Adipocyte (in vitro differentiated cells): ENCODE results near the gene CLTC.
"Not testable (repeated sequence)": the region's sequence is repeated elsewhere in the genome, so short reads cannot be mapped to it uniquely, and the experiment has no call there.

Source experiments
- DNase-seq: peaks from one replicate; pipeline ENCODE4 v3.0.0-alpha.2; 2015; ENCODE audit warnings: low read depth
- H3K27me3 ChIP-seq: replicated peaks from 2 replicates; pipeline ENCODE4 v1.7.0; 2013; ENCODE audit warnings: mild to moderate bottlenecking, low read length, moderate library complexity; ENCODE audit not compliant: control insufficient read depth, insufficient read depth
- H3K36me3 ChIP-seq: 2 replicates; pipeline ENCODE4 v1.7.0; 2013; ENCODE audit warnings: low read length, mild to moderate bottlenecking, moderate library complexity; ENCODE audit not compliant: control insufficient read depth, insufficient read depth, severe bottlenecking
- H3K4me1 ChIP-seq: 2 replicates; pipeline ENCODE4 v1.7.0; 2013; ENCODE audit warnings: mild to moderate bottlenecking, low read length, moderate library complexity; ENCODE audit not compliant: control insufficient read depth, insufficient read depth
- H3K4me3 ChIP-seq: 2 replicates; pipeline ENCODE4 v1.7.0; 2013; ENCODE audit warnings: mild to moderate bottlenecking, low read length, moderate library complexity
- H3K9ac ChIP-seq: 2 replicates; pipeline ENCODE4 v1.7.0; 2013; ENCODE audit warnings: mild to moderate bottlenecking, low read length, moderate library complexity
- H3K9me3 ChIP-seq: 2 replicates; pipeline ENCODE4 v1.7.0; 2013; ENCODE audit warnings: mild to moderate bottlenecking, low read length, moderate library complexity; ENCODE audit not compliant: control insufficient read depth

The CLTC gene

DNA sequence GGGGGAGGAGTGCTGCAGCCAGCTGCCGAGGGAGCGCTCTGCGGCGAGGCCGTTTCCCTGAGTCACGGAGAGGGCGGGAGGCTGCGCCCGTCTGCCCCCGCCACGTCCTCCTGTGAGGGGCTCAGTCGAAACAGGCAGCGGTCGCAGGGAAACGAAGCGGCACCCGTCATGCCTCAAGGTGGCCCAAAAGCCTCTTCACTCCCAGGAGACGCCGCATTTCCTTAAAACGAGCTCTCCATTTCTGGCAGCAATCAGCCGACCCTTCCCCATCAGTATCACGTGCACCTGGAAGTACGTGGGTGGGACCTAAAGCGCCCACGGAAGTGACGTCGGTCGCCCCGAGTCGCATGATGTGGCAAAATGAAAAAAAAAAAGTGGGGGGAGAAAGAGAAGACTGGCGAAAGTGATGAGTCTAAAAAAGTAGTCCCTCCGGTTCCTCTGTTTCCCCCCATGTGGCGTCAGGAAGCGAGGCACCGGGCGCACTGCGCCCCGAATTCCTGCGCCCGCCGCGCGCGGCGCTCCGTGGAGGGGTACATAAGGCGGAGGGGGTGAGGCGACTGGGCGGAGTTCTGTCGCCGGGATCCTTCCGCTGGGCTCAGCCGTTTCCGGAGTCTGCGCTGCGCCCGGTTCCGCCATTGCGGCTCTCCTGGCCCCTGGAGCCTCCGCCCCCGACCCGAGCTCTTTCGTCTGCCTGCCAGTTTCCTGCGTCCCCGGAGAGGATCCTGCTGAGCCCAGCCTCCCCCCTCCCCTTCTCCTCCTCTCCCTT lies at the start of gene CLTC:
Gene CLTC, plus strand, starts transcription at position 598 of the 766 bp plus-strand sequence. CDS start 237 bp downstream, outside the sequence.
- DNase-seq = peak; percentile 98
- Histone ChIP-seq H3K9me3 (no peaks in the 10 kb centered on the region), H3K27me3 (no peaks in the 10 kb centered on the region), H3K4me3 (peak within 1 kb of the TSS; percentile 93), H3K9ac (peak within 1 kb of the TSS; percentile 100), H3K36me3 (no peaks in the 10 kb centered on the region), H3K4me1 (peaks cover 33% of the 10 kb centered on the region)

DNA sequence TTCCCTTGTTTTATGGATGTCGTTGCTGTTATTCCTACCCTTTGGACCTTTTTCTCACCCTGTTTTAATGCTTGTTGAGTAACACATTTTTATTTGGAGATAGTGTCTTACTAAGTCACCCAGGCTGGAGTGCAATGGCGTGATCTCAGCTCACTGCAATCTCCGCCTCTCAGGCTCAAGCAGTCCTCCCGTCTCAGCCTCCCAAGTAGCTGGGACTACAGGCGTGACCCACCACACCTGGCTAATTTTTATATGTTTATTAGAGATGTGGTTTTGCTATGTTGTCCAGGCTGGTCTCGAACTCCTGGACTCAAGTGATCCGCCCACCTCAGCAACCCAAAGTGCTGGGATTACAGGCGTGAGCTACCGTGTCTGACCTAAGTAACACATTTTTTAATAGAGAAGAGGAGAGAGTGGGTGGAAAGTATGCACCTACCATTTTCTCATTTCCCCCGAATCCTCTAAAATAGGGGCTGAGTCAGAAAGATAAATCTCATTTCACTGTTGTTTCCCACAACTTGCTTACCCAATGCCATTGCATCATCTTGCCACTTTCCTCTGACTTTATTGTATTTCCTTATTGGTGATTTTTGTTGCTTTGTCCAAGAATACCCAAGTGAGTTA lies 47.3 kb upstream of the CLTC start:
- H3K9me3 ChIP-seq = no peaks in the 10 kb centered on the region
- H3K4me1 ChIP-seq = peaks cover 6% of the 10 kb centered on the region
- no peaks in the 10 kb centered on the region for H3K27me3 ChIP-seq
- peaks cover 3% of the 10 kb centered on the region for H3K36me3 ChIP-seq
- no peak overlapping the region for H3K4me3 ChIP-seq
- DNase-seq = peak; percentile 42
- H3K9ac ChIP-seq = no peak overlapping the region

DNA sequence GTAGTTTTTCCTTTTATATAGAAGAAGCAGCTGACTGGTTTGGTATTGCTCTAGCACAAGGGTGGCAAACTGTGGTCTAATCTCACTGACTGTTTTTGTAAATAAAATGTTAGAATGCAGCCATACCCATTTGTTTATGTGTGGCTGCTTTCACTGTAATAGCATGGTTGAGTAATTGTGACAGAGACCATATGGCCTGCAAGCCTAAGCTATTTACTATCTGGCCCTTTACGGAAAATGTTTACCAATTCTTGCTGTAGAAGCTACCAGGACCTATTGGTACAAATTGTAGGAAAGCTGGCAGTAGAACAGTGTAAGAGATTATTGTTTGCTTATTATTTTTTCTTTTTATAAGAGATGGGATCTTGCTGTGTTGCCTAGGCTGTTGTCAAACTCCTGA lies 35.5 kb upstream of the CLTC start:
- not testable (repeated sequence) for H3K4me3 ChIP-seq, DNase-seq, H3K36me3 ChIP-seq, H3K27me3 ChIP-seq, H3K9me3 ChIP-seq, H3K9ac ChIP-seq, H3K4me1 ChIP-seq

DNA sequence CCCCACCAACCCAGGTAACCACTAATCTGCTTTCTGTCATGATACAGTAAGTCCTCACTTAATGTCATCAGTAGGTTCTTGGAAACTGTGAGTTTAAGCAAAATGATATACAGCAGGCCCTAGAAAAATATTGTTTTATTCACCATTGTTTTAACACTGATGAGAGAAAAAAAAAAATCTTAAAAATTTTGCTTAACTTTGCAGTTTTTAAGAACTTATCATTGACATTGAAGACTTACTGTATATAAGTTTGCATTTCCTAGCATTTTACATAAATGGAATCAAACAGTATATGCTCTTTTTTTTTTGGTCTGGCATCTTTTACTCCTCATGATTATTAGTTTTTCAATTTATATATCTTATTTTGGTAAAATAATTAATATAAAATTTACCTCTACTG lies 19.5 kb upstream of the CLTC start:
- H3K27me3 ChIP-seq = no peaks in the 10 kb centered on the region
- H3K36me3 ChIP-seq = peaks cover 37% of the 10 kb centered on the region
- no peak overlapping the region for H3K4me3 ChIP-seq
- no peak for DNase-seq
- H3K9ac ChIP-seq = no peak overlapping the region
- H3K9me3 ChIP-seq = no peaks in the 10 kb centered on the region
- no peaks in the 10 kb centered on the region for H3K4me1 ChIP-seq

DNA sequence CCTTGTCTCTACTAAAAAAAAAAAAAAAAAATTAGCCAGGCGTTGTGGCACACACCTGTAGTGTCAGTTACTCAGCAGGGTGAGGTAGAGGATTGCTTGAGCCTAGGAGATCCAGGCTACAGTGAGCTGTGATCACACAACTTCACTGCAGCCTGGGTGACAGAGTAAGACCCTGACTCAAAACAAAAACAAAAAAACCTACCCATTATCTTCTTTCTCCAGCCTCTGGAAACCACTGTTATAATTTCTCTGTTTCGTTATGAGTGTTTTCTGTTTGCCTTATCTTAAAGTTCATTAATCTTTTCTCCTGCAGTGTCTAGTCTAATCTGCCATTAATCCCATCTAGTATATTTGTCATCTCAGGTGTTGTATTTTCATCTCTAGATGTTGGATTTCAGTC lies 18.6 kb upstream of the CLTC start:
- H3K9me3 ChIP-seq = no peaks in the 10 kb centered on the region
- no peaks in the 10 kb centered on the region for H3K27me3 ChIP-seq
- H3K4me1 ChIP-seq = no peaks in the 10 kb centered on the region
- no peak for DNase-seq
- no peak overlapping the region for H3K9ac ChIP-seq
- peaks cover 46% of the 10 kb centered on the region for H3K36me3 ChIP-seq
- no peak overlapping the region for H3K4me3 ChIP-seq

DNA sequence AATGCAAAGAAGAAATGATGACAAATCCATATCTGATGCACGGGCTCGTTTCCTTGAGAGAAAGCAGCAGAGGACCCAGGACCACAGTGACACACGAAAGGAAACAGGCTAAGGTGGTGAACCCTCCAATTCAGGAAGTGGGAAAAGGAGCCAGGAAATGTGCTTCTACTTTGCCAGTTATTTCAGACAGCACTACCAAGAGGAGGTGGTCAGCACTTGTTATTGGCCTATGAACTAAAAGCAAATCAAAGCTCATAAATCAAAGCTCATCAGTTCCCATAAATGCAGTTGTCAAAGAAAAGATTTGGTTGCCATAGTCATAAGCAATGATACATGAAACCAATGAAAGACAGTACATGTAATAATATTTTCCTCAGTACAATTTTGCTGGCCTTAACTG lies 12.6 kb upstream of the CLTC start:
- Histone ChIP-seq H3K36me3 (peaks cover 54% of the 10 kb centered on the region), H3K9me3 (no peaks in the 10 kb centered on the region), H3K4me1 (no peaks in the 10 kb centered on the region), H3K27me3 (no peaks in the 10 kb centered on the region), H3K4me3 (no peak overlapping the region), H3K9ac (no peak overlapping the region)
- no peak for DNase-seq

DNA sequence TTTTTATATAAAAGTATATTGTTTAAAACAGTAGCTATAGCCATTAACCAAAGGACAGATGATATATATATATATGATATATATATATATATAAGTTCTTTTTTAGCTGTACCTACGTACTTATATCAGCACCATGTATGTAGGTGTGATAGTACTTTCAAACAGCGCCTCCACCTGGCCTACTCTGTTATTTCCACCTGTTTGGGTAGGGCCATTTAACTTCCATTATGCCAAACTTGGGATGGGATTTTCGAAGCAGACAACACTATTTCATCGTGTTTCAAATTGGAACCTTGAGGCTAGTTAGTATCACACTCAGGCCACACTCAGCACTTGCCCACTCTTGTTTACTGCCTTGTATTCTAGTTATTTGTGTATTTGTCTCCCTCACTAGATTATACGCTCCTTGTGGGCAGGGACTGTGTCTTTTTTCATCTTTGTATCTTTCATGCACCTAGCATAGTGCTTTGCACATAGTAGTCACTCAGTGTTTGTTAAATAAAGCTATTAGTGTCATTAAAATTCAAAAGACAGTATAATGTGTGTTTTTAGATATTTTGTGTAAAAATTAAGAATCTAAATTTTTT lies 11.8 kb upstream of the CLTC start:
- Histone ChIP-seq H3K27me3 (no peaks in the 10 kb centered on the region), H3K36me3 (peaks cover 47% of the 10 kb centered on the region), H3K9ac (no peak overlapping the region), H3K4me1 (no peaks in the 10 kb centered on the region), H3K9me3 (no peaks in the 10 kb centered on the region), H3K4me3 (no peak overlapping the region)
- DNase-seq = no peak

DNA sequence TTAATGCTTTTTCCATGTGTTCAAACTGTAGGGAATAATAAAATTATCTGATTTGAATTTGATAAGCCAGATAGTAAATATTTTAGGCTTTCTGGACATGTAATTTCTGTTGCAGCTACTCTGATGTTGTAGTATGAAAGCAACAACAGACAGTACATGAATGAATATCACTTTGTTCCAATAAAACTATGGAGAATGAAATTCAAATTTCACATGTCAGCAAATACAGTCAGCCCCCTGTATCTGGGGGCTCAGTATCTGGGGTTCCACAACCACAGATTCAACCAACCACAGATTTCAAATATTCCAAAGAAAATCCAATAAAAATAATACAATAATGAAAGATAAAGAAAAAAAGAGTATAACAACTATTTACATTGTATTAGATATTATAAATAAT lies 8.2 kb upstream of the CLTC start:
- H3K9me3 ChIP-seq = no peaks in the 10 kb centered on the region
- H3K4me3 ChIP-seq = no peak overlapping the region
- H3K9ac ChIP-seq = no peak overlapping the region
- DNase-seq = no peak
- no peaks in the 10 kb centered on the region for H3K4me1 ChIP-seq
- no peaks in the 10 kb centered on the region for H3K27me3 ChIP-seq
- peaks cover 17% of the 10 kb centered on the region for H3K36me3 ChIP-seq

DNA sequence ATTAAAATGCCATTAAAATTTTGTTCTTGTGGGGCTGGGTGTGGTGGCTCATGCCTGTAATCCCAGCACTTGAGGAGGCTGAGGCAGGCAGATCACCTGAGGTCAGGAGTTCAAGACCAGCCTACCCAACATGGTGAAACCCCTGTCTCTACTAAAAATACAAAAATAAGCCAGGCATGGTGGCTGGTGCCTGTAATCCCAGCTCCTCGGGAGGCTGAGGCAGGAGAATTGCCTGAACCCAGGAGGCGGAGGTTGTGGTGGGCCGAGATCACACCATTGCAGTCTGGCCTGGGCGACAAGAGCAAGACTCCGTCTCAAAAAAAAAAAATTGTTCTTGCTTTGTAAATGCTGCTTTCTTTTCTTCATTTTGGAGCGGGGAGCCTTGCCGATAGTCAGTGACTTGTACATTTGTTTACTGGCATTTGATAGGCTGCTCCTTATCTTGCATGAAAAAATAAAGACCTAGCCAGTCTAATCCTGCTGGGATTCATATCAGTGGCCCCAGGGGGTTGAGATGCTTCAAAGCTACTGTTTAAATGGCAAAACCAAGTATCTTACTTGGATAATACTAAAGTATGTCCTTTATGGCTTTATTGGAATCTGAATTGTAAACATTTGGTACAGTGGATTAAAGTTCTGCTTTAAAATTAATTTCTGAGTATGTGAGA lies 3.3 kb upstream of the CLTC start:
- H3K4me1 ChIP-seq = peaks cover 6% of the 10 kb centered on the region
- no peaks in the 10 kb centered on the region for H3K36me3 ChIP-seq
- no peak overlapping the region for H3K4me3 ChIP-seq
- H3K9me3 ChIP-seq = no peaks in the 10 kb centered on the region
- DNase-seq = no peak
- no peak overlapping the region for H3K9ac ChIP-seq
- no peaks in the 10 kb centered on the region for H3K27me3 ChIP-seq

DNA sequence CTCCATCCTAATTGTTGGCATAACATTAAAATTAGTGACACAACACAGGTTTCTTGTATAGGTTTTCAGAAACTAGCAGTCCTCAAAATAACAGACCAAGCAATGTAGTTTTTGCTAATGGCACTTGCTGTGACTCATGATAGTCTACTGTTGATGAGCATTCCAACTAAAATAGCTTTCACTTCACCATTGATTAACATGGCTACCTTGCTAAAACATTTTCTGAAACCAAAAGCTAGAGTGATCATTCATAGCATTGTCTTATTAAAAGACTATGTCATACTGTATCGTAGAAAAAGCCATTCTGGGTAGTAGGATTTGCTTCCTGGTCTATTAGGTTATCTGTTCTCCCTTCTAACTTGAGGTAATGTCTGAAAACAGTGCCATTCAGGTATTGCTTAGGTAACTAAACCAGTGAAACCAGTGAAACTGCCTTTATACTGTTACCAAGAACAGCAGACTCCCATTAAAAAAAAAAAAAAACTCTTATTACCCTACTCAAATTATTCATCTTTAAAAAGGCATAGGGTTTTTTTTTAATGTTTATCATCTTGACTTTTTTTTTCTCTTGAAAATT lies 2.5 kb upstream of the CLTC start:
- Histone ChIP-seq H3K4me3 (no peak overlapping the region), H3K9ac (no peak overlapping the region), H3K27me3 (no peaks in the 10 kb centered on the region), H3K36me3 (no peaks in the 10 kb centered on the region), H3K4me1 (peaks cover 13% of the 10 kb centered on the region), H3K9me3 (no peaks in the 10 kb centered on the region)
- DNase-seq = no peak

DNA sequence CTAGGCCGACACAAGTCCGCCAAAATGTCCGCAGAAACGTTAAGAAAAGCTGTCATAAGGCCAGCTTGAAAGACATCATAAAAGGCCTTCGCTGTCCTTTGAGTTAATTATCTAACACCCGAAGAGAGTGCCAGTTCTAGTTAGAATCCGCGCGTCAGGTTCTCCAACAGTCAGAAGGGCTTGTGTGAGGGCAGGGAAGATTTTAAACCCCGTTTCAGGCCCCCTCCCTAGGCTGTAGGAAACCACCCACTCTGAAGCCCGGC lies 729 bp upstream of the CLTC start:
- peak overlapping the region; percentile 93 for H3K4me3 ChIP-seq
- H3K36me3 ChIP-seq = no peaks in the 10 kb centered on the region
- H3K9ac ChIP-seq = peak overlapping the region; percentile 100
- no peak for DNase-seq
- H3K4me1 ChIP-seq = peaks cover 30% of the 10 kb centered on the region
- no peaks in the 10 kb centered on the region for H3K9me3 ChIP-seq
- H3K27me3 ChIP-seq = no peaks in the 10 kb centered on the region
